ENCODE data around the gene ZNRF1. TPM values are rescaled to one million over a fixed set of nuclear protein-coding genes. Genes with fewer than 3 reads are reported as not detected.

Gene ZNRF1
- total RNA-seq, 4 donors from 2014 or later = 12.8 to 24.1 (median 19.0) TPM

DNA sequence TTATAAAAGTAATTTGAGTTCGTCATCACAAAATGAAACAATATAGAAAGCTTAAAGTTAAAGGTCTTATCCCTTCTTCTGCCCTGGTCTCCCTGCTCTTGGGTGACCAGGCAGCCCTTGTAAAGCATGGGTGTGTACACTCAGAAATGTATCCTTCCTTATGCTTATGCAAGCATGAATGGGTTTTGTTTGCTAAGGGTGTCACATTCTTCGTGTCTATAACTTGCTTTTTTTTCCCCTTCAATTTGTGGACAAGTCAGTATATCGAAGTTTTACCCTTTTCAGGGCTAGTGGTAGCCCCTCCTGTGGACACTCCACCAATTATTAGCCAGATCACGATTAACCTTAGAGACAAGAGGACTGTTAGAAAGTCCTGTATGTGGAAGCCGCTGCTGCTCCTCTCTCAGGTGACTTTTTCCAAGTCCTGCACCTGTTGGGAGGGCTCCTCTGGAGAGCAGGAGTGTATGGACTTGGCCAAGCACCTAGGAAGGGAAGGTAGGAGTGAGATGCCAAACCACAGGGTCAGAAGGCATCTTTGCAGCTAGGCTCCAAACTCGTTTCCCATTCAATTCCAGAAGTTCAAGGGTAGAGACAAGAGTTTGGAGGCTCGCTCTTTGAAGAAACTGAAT, 66.8 kb downstream of the ZNRF1 start:
- H3K27ac ChIP-seq = peak overlapping the region in 2 of 4 donors; percentile 15 to 77
- no peaks in the 10 kb centered on the region for H3K9me3 ChIP-seq
- TF ChIP-seq, protein P1, sequence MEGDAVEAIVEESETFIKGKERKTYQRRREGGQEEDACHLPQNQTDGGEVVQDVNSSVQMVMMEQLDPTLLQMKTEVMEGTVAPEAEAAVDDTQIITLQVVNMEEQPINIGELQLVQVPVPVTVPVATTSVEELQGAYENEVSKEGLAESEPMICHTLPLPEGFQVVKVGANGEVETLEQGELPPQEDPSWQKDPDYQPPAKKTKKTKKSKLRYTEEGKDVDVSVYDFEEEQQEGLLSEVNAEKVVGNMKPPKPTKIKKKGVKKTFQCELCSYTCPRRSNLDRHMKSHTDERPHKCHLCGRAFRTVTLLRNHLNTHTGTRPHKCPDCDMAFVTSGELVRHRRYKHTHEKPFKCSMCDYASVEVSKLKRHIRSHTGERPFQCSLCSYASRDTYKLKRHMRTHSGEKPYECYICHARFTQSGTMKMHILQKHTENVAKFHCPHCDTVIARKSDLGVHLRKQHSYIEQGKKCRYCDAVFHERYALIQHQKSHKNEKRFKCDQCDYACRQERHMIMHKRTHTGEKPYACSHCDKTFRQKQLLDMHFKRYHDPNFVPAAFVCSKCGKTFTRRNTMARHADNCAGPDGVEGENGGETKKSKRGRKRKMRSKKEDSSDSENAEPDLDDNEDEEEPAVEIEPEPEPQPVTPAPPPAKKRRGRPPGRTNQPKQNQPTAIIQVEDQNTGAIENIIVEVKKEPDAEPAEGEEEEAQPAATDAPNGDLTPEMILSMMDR (IDR thresholded peaks at IDR 0.05) = no peak
- H3K27me3 ChIP-seq = no peaks in the 10 kb centered on the region
- peaks cover 0 to 63% (median 14%) of the 10 kb centered on the region in 3 donors for H3K4me1 ChIP-seq
- no peak overlapping the region for H3K4me3 ChIP-seq
- ATAC-seq = no peak
- H3K36me3 ChIP-seq = no peaks in the 10 kb centered on the region
- 67 to 81% methylated on average over 3 to 6 of the region's 7 CpGs for WGBS, 2 donors (ENCODE audit: low coverage in 1 of 2)

DNA sequence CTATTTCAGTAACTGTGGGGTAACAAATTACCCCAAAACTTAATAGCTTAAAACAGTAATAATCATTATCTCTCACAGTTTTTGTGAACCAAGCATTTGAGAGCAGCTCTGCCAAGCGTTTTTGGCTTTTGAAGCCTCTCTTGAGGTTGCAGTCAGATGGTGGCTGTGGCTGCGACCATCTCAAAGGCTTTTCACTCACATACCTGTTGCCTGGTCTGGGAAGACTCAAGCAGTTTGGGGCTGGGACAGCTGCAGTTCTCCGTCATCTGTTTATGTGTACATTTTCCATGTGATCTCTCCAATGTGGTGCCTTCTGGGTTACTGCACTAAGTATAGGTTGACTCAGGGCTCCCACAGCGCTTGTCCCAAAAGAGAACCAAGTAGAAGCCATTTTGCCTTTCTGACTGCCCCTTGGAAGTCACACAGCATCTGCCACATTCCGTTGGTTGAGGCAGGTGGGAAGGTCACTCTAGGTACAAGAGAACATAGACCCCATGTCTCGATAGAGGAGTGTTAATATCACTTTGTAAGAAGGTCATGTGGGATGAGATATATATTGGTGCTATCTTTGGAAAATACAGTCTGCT, 68.1 kb downstream of the ZNRF1 start:
- ATAC-seq = no peak
- no peak overlapping the region for H3K4me3 ChIP-seq
- peaks cover 0 to 49% (median 11%) of the 10 kb centered on the region in 3 donors for H3K4me1 ChIP-seq
- no peak overlapping the region for H3K27ac ChIP-seq
- H3K27me3 ChIP-seq = no peaks in the 10 kb centered on the region
- no peaks in the 10 kb centered on the region for H3K36me3 ChIP-seq
- TF ChIP-seq, protein P1 (IDR thresholded peaks at IDR 0.05) = no peak
- TF ChIP-seq EP300 (IDR thresholded peaks at IDR 0.05) (no peak), POLR2A (IDR thresholded peaks at IDR 0.05) (no peak), POLR2AphosphoS5 (IDR thresholded peaks at IDR 0.05) (no peak)
- H3K9me3 ChIP-seq = no peaks in the 10 kb centered on the region
- WGBS, 2 donors (ENCODE audit: low coverage in 1 of 2) = 76 to 83% methylated on average over 3 to 4 of the region's 6 CpGs

- ATAC-seq = no peak
- WGBS, 2 donors (ENCODE audit: low coverage in 1 of 2) = 96 to 97% methylated on average over 5 to 8 of the region's 10 CpGs
- no peaks in the 10 kb centered on the region for H3K27me3 ChIP-seq
- no peaks in the 10 kb centered on the region for H3K9me3 ChIP-seq
- no peak overlapping the region for H3K4me3 ChIP-seq
- no peak overlapping the region for H3K27ac ChIP-seq
- H3K4me1 ChIP-seq = peaks cover 0 to 35% (median 0%) of the 10 kb centered on the region in 3 donors
- no peaks in the 10 kb centered on the region for H3K36me3 ChIP-seq
- TF ChIP-seq, protein P1 (IDR thresholded peaks at IDR 0.05) = no peak
- TF ChIP-seq POLR2A (IDR thresholded peaks at IDR 0.05) = no peak
- no peak for TF ChIP-seq POLR2AphosphoS5 (IDR thresholded peaks at IDR 0.05)
- no peak for TF ChIP-seq EP300 (IDR thresholded peaks at IDR 0.05)
Measured at GRCh38 chr16:75068085-75069031, 69.5 kb downstream of the ZNRF1 start.

DNA sequence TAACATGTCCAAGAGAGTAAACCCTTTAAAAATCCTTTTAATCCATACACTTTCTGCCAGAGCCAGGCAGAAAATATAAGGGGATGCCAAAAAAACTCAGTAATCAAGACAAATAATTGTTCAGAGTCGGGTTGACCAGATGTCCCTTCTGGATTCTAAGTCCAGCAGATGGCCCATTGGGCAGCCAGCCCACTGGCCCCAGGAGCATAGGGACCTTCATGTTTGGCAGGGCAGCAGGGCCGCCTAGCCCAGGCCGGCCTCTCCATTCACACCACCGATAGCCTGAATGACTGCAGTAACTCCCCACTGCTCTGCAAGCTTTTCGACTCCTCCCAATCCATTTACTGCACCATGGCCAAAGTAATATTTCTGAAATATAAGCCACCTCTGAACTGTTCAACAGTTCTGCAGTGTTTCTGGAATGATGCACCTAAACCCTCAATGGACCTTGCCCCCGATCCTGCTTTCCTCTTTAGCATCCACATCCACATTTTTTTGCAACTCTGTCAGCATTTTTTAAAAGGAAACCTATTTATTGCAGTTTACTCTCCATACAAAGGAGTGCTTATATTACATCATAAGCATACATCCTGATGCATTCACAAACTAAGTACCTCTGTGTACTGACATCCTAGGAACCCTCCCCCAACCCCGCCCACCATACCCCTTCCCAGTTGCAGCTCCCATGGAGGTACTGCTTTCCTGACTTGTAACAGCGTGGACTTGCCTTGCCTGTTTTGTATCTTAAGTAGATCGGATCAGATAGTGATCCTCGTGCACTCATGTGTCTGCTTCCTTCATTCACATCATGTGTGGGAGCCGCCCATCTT, 71.4 kb downstream of the ZNRF1 start:
- H3K36me3 ChIP-seq = no peaks in the 10 kb centered on the region
- no peak overlapping the region for H3K4me3 ChIP-seq
- no peaks in the 10 kb centered on the region for H3K27me3 ChIP-seq
- 60 to 77% methylated on average over 10 to 11 of the region's 11 CpGs for WGBS, 2 donors (ENCODE audit: low coverage in 1 of 2)
- no peak overlapping the region for H3K27ac ChIP-seq
- H3K9me3 ChIP-seq = no peaks in the 10 kb centered on the region
- ATAC-seq = no peak
- peaks cover 0 to 34% (median 0%) of the 10 kb centered on the region in 3 donors for H3K4me1 ChIP-seq
- TF ChIP-seq EP300 (IDR thresholded peaks at IDR 0.05) = no peak
- TF ChIP-seq, protein P1 (IDR thresholded peaks at IDR 0.05) = no peak
- no peak for TF ChIP-seq POLR2AphosphoS5 (IDR thresholded peaks at IDR 0.05)
- no peak for TF ChIP-seq POLR2A (IDR thresholded peaks at IDR 0.05)
